AG04450 (cell line): Measurements from ENCODE around the gene BMF. TPM values are rescaled to one million over a fixed set of nuclear protein-coding genes. Genes with fewer than 3 reads are reported as not detected.

ENCODE experiments used
- CTCF ChIA-PET: fragments of 300-600, 350-600 bp; formaldehyde crosslinking; extraction: SDS; loops from one replicate; lab custom pipeline; 2022; ENCODE audit warnings: antibody characterized with exemption, inconsistent platforms; lab: Charles Lee
- POLR2A ChIA-PET: fragments of 350-600 bp; formaldehyde crosslinking; extraction: SDS; loops from one replicate; lab custom pipeline; 2021; ENCODE audit warnings: antibody characterized with exemption, inconsistent platforms; lab: Yijun Ruan, JAX
- DNase-seq: peaks from one replicate; pipeline ENCODE4 v3.0.0-alpha.2; 2011; ENCODE audit warnings: low read depth, low spot score
- H3K27ac ChIP-seq: one replicate; pipeline ENCODE4 v1.5.1; 2012; ENCODE audit warnings: low read depth, low read length, control low read depth
- H3K27me3 ChIP-seq: one replicate; pipeline ENCODE4 v1.6.0; 2012; ENCODE audit warnings: low read length; ENCODE audit not compliant: control insufficient read depth, insufficient read depth
- H3K4me3 ChIP-seq: 2 replicates; pipeline ENCODE4 v1.5.1; 2011; ENCODE audit warnings: mild to moderate bottlenecking, low read depth, low read length, control low read depth
- H3K9me3 ChIP-seq: 2 replicates; pipeline ENCODE4 v1.5.1; 2012; ENCODE audit warnings: low read length; ENCODE audit not compliant: control insufficient read depth, insufficient read depth
- CTCF ChIP-seq: IDR thresholded peaks from 2 replicates; pipeline ENCODE4 v1.5.1; 2011; ENCODE audit warnings: low read depth, low read length, control low read depth, inconsistent platforms
- polyA plus RNA-seq: library from polyadenylated mRNA; depleted of rRNA; stranded (reverse); fragments of >200 nt; gene quantifications from 2 replicates; pipeline ENCODE4 v1.2.3, GENCODE V29; 2011

Gene BMF
- polyA plus RNA-seq, 1 experiment, result 6.2 TPM

- Histone ChIP-seq H3K27me3 (no peaks in the 10 kb centered on the region), H3K4me3 (peak overlapping the region; percentile 31), H3K9me3 (no peaks in the 10 kb centered on the region), H3K27ac (no peak overlapping the region)
- ChIA-PET POLR2A (interaction anchor here (1.0 kb wide), 1 partner anchor 55 kb away, joined by 3 read pairs; no protein-coding TSS in a partner anchor), CTCF (interaction anchor here (0.5 to 5.6 kb wide), 32 partner anchors 10 to 265 kb away, joined by 3 to 100 read pairs (median 4); partner anchors contain the start of gene BMF)
- DNase-seq, result no peak
- TF ChIP-seq CTCF, result peak; percentile 93
Observed at GRCh38 chr15:40044717-40045571, 63.7 kb downstream of the BMF start.

GRCh38 chr15:40043927-40044716 is 64.6 kb downstream of the BMF start:
- no peak for DNase-seq
- POLR2A ChIA-PET, result no interaction called here
- Histone ChIP-seq H3K4me3 (no peak overlapping the region), H3K27ac (no peak overlapping the region), H3K9me3 (no peaks in the 10 kb centered on the region), H3K27me3 (no peaks in the 10 kb centered on the region)
- no peak for TF ChIP-seq CTCF
- CTCF ChIA-PET, result interaction anchor here (0.6 to 2.7 kb wide), 3 partner anchors 174 to 230 kb away, joined by 3 to 24 read pairs (median 8); no protein-coding TSS in a partner anchor

GRCh38 chr15:40042791-40043320 is 65.8 kb downstream of the BMF start:
- no peak for TF ChIP-seq CTCF
- no peaks in the 10 kb centered on the region for H3K27me3 ChIP-seq
- H3K27ac ChIP-seq, result no peak overlapping the region
- ChIA-PET CTCF (interaction anchor here (2.7 kb wide), 2 partner anchors 175 to 231 kb away, joined by 8 to 24 read pairs; no protein-coding TSS in a partner anchor), POLR2A (no interaction called here)
- H3K9me3 ChIP-seq, result peaks cover 4% of the 10 kb centered on the region; the same call in 1 of the 2 replicates
- no peak overlapping the region for H3K4me3 ChIP-seq
- DNase-seq, result no peak

- Histone ChIP-seq H3K4me3 (no peak overlapping the region), H3K9me3 (peaks cover 4% of the 10 kb centered on the region; the same call in 1 of the 2 replicates), H3K27ac (no peak overlapping the region), H3K27me3 (no peaks in the 10 kb centered on the region)
- ChIA-PET POLR2A (no interaction called here), CTCF (interaction anchor here (0.9 to 1.6 kb wide), 5 partner anchors 64 to 284 kb away, joined by 3 to 10 read pairs (median 6); no protein-coding TSS in a partner anchor)
- TF ChIP-seq CTCF, result no peak
- no peak for DNase-seq
Observed at GRCh38 chr15:40040770-40041169, 67.9 kb downstream of the BMF start.
